Measurements from ENCODE around the gene CD58. TPM values are rescaled to one million over a fixed set of nuclear protein-coding genes. Genes with fewer than 3 reads are reported as not detected.

CD58 gene
- total and polyA plus RNA-seq, 2 of the 4 experiments (the other 2 are of a cell fraction): 5.4 to 5.7 TPM

- Histone ChIP-seq H3K9ac (ENCODE audit: low read depth, low read length) (no peak overlapping the region), H3K9me3 (ENCODE audit: control insufficient read depth, insufficient read depth, low read length) (no peaks in the 10 kb centered on the region), H3K27me3 (ENCODE audit: control insufficient read depth, insufficient read depth, low read length) (peaks cover 10% of the 10 kb centered on the region), H3K4me3 (ENCODE audit: insufficient read depth, low read depth, low read length) (no peak overlapping the region), H4K20me1 (ENCODE audit: insufficient read depth, low read length) (no peaks in the 10 kb centered on the region), H3K27ac (ENCODE audit: insufficient read depth, low read length) (no peak overlapping the region), H3K23ac (ENCODE audit: low read depth, low read length) (no peak overlapping the region), H3K36me3 (ENCODE audit: control insufficient read depth, insufficient read depth, low read length) (no peaks in the 10 kb centered on the region), H2AK9ac (replicated peaks; ENCODE audit: low read depth, low read length, poor library complexity) (no peak overlapping the region), H2BK120ac (ENCODE audit: low read depth, low read length) (no peak overlapping the region), H2BK15ac (ENCODE audit: low read depth, low read length) (no peak overlapping the region), H3K4ac (ENCODE audit: low read depth, low read length) (no peak overlapping the region), H2BK20ac (ENCODE audit: low read depth, low read length) (no peak overlapping the region), H2AK5ac (ENCODE audit: low read depth, low read length) (no peak overlapping the region), H3K18ac (ENCODE audit: low read depth, low read length) (no peak overlapping the region), H3K9me1 (ENCODE audit: insufficient read depth, low read length) (peaks cover 5% of the 10 kb centered on the region; the same call in 1 of the 2 replicates), H3K14ac (replicated peaks; ENCODE audit: low read depth, low read length) (no peak overlapping the region), H3K4me2 (ENCODE audit: low read depth, low read length) (no peak overlapping the region), H2BK5ac (ENCODE audit: low read depth, low read length, poor library complexity, severe bottlenecking) (no peak overlapping the region), H3K79me1 (ENCODE audit: low read depth in 1 of 2, low read length in 2 of 2) (0 out of 4 replicates have a peak, but pooled peaks cover 0 to 2% of the 10 kb centered on the region in 2 experiments), H3K56ac (ENCODE audit: extremely low read depth, insufficient read depth, low read length) (no peak overlapping the region), H4K91ac (ENCODE audit: insufficient read depth, low read depth, low read length) (no peak overlapping the region), H4K5ac (ENCODE audit: low read depth, low read length) (no peak overlapping the region), H3K4me1 (ENCODE audit: control insufficient read depth, insufficient read depth, low read length) (peaks cover 2% of the 10 kb centered on the region; the same call in 1 of the 2 replicates), H2AFZ (replicated peaks; ENCODE audit: low read length, poor library complexity) (no peak overlapping the region), H4K8ac (ENCODE audit: low read depth in 2 of 2, low read length in 2 of 2) (no peak overlapping the region)
- ATAC-seq (ENCODE audit: low read depth): no peak
- TF ChIP-seq SMC3 (IDR thresholded peaks at IDR 0.05; ENCODE audit: low read depth, low read length) (no peak), RAD21 (IDR thresholded peaks at IDR 0.05; ENCODE audit: low read length) (no peak), CHD1 (IDR thresholded peaks at IDR 0.05; ENCODE audit: low read depth, low read length) (no peak), RCOR1 (IDR thresholded peaks at IDR 0.05; ENCODE audit: insufficient replicate concordance, low read length) (no peak), MXI1 (IDR thresholded peaks at IDR 0.05; ENCODE audit: borderline replicate concordance, low read depth, low read length) (no peak), MAZ (IDR thresholded peaks at IDR 0.05; ENCODE audit: borderline replicate concordance, low read depth, low read length) (no peak), CEBPB (IDR thresholded peaks at IDR 0.05; ENCODE audit: low read depth, low read length) (no peak), ELK1 (IDR thresholded peaks at IDR 0.05; ENCODE audit: borderline replicate concordance, low read depth, low read length) (no peak), RFX5 (IDR thresholded peaks at IDR 0.05; ENCODE audit: low read depth, low read length) (no peak)
- in situ Hi-C loops (cut with MboI; ENCODE audit: low sequenced_read_pairs) (no loop called here), intact Hi-C loops (cut with micrococcal nuclease) (no loop called here), dilution Hi-C loops (cut with HindIII; ENCODE audit: low sequenced_read_pairs, unreplicated experiment) (no loop called here)
- no peak for DNase-seq
- WGBS, 2 experiments (ENCODE audit: extremely low coverage in 2 of 2, insufficient read length in 1 of 2): 100% methylated on average over 1 of the region's 2 CpGs; no CpG with 5 or more reads in 1 of the 2 experiments
- ChIA-PET POLR2A (ENCODE audit: unreplicated experiment) (no interaction called here), CTCF (interaction anchor here (0.6 kb wide), 1 partner anchor 457 kb away, joined by 4 read pairs; no protein-coding TSS in a partner anchor)
- no TSS peak for BruUV-seq (replicated peaks)
Observed at GRCh38 chr1:116568662-116569380, 2.0 kb downstream of the CD58 start.
